ENCODE results near the gene FUBP1.
"Not testable (repeated sequence)": the region's sequence is repeated elsewhere in the genome, so short reads cannot be mapped to it uniquely, and the experiment has no call there.

The FUBP1 gene

GRCh38 chr1:77945345-77945744 is 33.5 kb downstream of the FUBP1 start:
- no peak for DNase-seq

DNA sequence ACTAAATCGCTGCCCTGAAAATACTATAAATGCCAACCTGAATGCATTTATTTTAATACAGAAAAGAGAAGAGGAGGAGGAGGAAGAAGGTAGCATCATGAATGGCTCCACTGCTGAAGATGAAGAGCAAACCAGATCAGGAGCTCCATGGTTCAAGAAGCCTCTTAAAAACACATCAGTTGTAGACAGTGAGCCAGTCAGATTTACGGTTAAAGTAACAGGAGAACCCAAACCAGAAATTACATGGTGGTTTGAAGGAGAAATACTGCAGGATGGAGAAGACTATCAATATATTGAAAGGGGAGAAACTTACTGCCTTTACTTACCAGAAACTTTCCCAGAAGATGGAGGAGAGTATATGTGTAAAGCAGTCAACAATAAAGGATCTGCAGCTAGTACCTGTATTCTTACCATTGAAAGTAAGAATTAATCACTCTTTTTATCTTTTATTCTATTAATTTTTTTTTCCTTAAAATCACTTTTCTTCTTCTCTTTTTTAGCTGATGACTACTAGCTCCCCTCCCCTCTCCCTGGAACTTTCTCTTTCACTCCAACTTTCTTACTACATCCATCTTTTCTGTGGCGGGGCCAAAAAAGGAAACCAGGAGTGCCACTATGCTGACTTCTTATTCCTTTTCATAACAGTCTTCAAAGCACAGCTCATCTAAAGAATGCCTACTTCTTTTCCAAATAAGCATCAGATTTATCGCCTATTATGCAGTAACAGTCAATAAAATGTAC is 36.3 kb downstream of the FUBP1 start:
- DNase-seq: no peak

DNA sequence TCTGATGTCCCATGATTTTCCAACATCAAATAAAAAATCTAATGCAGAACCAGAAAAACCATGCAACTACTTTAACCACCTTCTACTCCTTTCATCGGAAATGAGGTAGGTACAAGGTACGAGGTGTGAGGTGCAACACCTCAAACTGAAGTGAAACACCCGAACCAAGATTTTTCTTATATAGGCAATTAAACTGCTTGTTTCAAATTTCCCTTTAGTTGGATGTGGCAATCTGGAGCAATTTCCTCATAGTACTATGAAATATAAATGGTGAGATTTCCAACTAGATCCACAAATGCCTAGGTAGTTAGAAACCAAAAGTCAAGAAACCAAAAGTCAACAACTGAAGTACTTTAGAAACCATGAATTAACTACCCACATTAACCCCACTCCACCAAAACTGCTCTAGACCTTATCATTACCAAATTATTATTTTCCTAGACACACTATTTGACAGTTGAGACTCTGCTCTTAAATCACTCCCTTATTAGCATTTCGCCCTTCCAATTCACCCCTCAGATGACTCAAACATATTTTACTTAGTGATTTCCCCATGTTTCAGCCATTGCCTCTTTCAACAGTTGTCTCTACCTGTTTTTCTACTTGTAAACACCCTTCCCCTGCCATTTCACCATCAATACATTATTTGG is 37.8 kb downstream of the FUBP1 start:
- DNase-seq: no peak

- DNase-seq: no peak
Observed at GRCh38 chr1:77938651-77939050, 40.2 kb downstream of the FUBP1 start.

DNA sequence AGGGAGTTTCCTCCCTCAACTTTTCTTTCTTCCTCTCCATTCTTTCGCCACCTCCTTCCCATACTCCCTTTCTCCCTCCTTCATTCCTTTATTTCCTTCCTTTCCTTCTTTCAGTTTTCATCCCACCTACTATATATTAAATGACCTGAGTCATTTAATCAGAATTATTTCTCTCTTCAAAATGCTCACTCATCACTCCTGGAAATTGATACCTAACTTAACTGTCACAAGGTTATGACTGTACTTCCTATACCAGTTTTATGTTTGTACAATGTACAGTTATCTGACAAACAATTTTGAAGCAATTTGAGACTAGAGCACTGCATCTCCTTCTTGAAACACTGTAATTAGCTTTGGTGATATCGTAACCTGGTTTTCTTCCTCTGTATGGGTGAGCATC is 49.1 kb downstream of the FUBP1 start:
- DNase-seq: no peak

GRCh38 chr1:77927414-77927813 is 51.5 kb downstream of the FUBP1 start:
- no peak for DNase-seq

GRCh38 chr1:77926561-77927357 is 52.1 kb downstream of the FUBP1 start:
- no peak for DNase-seq

DNA sequence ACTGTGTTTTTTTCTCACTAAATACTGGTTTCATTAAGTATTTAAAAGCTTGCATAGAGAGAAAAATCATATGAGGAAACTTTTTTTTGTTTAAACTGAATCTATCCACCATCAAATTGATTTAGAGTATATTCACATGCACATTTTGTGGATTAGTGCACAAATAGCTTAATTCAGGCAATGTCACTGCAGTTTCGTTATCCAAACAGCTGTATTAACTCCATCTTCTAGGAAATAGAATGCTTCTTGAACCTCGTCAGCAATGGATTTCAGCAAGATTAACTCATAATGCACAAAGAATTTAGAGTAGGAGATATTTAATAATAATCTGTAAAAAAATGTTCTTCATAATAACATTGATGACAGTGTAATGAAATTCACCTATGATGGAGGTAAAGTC is 52.9 kb downstream of the FUBP1 start:
- no peak for DNase-seq

DNA sequence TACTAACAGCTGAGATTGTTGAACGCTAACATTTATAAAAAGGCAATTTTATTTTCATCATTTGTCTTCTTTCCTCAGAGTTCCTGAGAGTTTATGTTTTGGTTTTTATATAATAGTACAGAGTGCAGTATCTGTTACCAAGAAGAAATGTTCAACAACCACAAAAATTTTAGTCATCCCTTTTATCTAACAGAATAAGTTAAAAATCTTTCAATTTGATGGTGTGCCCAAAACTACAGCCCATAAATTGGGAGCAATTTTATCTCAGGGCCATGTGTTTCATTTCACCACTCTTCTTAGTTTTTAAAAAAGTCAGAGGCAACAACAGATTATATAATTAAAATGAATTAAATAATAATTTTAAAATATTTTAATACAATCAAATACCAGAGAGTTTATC is 53.4 kb downstream of the FUBP1 start:
- DNase-seq: no peak

DNA sequence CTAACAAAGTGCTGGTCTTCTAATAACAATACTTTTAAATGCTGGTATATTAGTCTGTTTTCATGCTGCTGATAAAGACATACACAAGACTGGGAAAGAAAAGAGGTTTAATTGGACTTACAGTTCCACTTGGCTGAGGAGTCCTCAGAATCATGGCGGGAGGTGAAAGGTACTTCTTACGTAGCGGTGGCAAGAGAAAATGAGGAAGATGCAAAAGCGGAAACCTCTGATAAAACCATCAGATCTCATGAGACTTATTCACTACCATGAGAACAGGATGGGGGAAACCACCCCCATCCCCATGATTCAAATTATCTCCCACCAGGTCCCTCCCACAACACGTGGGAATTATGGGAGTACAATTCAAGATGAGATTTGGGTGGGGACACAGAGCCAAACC is 60.0 kb downstream of the FUBP1 start:
- not testable (repeated sequence) for DNase-seq

GRCh38 chr1:77910116-77910515 is 68.8 kb downstream of the FUBP1 start:
- DNase-seq: no peak

DNA sequence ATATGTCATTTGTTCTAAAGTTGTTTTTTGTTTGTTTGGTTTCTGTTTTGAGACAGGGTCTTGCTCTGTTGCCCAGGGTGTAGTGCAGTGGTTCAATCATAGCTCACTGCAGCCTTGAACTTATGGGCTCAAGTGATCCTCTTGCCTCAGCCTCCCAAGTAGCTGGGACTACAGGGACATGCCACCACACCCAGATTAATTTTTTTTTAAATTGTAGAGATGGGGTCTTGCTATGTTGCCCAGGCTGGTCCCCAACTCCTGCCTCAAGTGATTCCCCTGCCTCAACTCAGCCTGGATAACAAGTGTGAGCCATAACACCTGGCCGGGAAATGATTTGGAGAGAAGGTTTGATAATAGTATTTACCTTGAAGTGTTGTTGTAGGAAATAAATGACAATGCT is 72.2 kb downstream of the FUBP1 start:
- DNase-seq: no peak

DNA sequence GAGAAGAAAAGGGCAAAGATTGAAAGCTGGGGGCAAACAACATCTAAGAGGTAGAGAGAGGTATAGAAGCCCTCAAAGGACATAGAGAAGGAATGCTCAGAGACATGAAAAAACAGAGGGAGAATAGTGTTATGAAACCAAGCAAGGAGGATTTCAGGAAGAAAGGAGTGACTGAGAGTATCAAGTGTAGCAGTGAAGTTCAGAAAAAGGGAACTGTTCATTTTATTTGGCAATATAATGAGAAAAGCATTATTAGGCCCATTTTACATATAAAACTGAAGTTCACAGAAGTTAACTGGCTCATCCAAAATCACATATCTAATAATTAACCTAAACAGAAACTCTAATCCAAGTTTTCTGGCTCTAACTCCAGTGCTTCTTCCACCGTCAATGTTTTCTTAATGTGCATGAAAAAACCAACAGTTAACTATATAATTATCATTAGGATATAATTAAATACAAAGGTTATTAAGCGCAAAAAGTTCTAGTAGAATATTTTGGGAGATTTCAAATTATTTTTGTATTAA is 72.8 kb downstream of the FUBP1 start:
- DNase-seq: no peak

- DNase-seq: no peak
Observed at GRCh38 chr1:77905603-77906002, 73.3 kb downstream of the FUBP1 start.

DNA sequence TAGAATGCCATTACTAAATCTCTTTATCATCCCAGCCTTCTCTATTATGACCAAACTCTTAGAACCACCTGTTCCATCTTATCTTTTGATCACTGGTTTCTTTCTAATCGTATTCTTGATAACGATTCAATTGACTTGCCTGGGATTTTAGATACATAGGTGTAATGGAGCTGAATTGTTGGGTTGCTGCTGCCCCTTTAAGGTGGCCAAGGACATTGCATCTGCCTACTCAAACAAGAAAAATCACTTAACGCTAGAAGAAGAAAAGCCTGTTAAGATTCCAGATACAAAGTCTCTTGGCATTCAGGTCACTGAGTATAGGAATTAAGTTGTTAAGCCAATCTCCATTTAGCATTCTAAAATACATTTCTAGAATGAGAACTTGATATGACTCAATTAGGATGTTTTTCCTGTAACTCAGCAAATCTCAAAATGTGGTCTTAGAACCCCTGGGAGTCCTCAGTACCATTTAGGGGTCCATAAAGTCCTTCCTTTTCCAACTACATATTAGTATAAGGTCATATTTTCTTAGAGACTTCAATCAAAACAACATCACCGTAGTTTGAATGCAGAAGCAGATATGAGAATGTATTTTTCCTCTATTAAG is 78.1 kb downstream of the FUBP1 start:
- peak in 13 of 56 donors; percentile 0 to 24 (median 6) for DNase-seq

DNA sequence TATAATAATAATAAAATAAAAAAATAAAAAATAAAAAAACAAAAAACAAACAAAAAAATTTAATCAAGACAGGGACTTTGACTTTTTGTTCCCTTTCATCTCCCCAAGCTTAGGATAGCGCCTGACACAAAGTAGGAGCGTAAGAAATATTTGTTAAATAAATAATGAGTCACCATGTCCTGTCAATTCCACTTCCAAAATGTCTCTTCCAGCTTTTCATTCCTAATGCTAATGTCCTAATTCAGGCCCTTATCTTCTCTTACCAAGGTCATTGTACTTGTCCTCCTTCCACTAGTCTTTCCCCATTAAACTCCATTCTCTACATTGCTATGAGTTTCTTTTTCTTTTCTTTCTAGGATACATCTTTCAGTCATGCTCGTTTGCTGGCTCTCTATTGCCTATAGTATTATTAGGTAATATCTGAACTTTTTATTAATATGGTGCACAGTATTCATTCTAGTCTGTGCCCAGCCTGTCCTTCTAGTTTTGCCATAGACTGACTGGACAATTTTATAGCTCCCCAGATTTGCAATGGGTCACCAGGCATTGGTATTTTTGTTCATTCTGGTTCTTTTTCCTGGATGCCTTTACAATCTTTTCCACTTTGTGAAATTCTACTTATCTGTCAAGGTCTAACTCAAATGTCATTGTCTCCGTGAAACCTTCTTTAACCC is 79.1 kb downstream of the FUBP1 start:
- no peak for DNase-seq
